Stimulated activated CD8-positive, alpha-beta memory T cell treated with anti-CD3 and anti-CD28 coated beads, Interleukin-15, amount 100 ng/mL, for 48 hours (primary cell): Measurements from ENCODE around the gene IL17RA.

Source experiments
- DNase-seq, 2 donors: peaks; one replicate each; pipeline ENCODE4 v3.0.0-alpha.2; 2020; ENCODE audit warnings: low read depth in 2 of 2

Gene IL17RA

DNA sequence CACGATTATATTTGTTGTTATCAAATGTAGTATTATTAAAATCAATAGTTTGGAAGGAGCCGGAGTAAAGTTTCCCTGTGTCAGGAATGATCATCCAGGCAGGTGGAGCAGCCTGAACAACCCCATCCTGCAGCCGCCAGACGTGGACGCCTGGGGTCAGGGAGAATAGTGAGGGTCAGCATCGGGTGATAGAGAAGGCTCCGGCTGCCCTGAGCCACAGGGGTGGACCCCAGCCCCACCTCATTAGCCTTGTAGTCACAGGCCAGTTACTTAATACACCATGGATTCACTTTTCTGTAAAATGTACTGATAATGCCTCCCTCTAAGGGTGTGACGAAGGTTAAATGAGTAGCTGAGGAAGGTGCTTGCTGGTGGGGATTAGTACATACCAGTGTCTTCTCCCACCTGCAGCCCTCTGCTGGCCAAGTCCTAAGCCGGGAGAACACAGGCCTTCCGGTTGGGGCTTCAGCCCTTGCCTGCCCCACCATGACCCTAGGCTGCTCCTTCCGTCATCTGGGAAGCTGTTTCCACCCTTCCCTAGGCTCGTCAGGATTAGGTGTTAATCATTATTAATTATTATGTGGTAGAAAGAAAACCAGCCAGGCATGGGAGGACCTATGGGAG lies 21.5 kb downstream of the IL17RA start:
- no peak for DNase-seq

DNA sequence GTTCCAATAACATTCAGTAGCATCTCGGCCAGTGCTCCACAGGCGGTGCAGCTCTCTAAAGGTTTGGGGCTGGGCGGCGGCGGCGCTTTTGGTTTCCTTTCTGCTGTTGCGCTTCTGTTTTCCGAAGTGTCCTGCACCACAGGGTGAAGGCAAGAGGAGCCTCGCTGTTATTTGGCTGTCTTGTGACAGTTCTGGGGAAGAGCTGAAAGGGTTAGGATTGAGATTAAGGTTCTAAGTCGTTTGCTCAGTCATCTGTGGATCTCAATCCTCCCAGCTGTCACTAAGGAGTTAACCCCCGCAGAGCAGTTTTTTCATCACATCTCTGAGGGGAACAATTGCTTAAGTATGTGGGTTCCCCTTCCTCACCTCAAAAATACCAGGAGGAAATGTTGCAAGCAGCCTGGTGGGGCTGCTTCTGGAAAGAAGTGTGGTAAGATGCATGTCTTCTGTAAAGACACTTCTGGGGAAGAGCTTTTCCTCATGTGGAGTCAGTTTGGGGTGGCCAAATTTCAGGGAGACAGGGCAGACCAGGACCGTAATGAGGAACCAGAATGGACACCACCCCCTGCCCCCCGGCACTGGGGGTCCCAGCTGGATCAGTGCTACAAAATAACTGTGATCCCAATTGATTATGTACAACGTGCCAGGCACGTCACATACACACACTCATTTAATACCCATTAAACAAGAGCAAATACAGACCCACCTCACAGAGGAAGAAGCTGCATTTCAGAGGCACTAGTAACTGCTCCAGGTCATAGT lies 22.2 kb downstream of the IL17RA start:
- no peak for DNase-seq

DNA sequence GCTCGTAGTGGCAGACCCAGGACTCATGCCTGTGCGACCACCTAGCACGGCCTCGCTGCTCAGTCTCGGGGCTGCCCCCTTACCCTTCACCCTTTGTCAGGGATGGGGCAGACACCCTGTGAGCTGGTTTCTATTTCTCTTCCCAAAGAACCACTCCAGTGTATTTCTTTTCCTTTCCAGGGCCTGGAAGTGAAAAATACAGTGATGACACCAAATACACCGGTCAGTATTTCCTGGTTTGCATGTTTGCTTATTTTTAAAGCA lies 22.7 kb downstream of the IL17RA start:
- DNase-seq, result no peak

DNA sequence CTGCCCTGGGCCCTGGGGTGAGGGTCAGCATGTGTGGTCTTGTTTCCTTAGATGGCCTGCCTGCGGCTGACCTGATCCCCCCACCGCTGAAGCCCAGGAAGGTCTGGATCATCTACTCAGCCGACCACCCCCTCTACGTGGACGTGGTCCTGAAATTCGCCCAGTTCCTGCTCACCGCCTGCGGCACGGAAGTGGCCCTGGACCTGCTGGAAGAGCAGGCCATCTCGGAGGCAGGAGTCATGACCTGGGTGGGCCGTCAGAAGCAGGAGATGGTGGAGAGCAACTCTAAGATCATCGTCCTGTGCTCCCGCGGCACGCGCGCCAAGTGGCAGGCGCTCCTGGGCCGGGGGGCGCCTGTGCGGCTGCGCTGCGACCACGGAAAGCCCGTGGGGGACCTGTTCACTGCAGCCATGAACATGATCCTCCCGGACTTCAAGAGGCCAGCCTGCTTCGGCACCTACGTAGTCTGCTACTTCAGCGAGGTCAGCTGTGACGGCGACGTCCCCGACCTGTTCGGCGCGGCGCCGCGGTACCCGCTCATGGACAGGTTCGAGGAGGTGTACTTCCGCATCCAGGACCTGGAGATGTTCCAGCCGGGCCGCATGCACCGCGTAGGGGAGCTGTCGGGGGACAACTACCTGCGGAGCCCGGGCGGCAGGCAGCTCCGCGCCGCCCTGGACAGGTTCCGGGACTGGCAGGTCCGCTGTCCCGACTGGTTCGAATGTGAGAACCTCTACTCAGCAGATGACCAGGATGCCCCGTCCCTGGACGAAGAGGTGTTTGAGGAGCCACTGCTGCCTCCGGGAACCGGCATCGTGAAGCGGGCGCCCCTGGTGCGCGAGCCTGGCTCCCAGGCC lies 23.7 kb downstream of the IL17RA start:
- DNase-seq, result no peak

DNA sequence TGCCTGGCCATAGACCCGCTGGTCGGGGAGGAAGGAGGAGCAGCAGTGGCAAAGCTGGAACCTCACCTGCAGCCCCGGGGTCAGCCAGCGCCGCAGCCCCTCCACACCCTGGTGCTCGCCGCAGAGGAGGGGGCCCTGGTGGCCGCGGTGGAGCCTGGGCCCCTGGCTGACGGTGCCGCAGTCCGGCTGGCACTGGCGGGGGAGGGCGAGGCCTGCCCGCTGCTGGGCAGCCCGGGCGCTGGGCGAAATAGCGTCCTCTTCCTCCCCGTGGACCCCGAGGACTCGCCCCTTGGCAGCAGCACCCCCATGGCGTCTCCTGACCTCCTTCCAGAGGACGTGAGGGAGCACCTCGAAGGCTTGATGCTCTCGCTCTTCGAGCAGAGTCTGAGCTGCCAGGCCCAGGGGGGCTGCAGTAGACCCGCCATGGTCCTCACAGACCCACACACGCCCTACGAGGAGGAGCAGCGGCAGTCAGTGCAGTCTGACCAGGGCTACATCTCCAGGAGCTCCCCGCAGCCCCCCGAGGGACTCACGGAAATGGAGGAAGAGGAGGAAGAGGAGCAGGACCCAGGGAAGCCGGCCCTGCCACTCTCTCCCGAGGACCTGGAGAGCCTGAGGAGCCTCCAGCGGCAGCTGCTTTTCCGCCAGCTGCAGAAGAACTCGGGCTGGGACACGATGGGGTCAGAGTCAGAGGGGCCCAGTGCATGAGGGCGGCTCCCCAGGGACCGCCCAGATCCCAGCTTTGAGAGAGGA lies 24.5 kb downstream of the IL17RA start:
- no peak for DNase-seq

DNA sequence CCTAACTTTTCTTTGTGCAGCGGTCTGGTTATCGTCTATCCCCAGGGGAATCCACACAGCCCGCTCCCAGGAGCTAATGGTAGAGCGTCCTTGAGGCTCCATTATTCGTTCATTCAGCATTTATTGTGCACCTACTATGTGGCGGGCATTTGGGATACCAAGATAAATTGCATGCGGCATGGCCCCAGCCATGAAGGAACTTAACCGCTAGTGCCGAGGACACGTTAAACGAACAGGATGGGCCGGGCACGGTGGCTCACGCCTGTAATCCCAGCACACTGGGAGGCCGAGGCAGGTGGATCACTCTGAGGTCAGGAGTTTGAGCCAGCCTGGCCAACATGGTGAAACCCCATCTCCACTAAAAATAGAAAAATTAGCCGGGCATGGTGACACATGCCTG lies 25.2 kb downstream of the IL17RA start:
- DNase-seq, result no peak

DNA sequence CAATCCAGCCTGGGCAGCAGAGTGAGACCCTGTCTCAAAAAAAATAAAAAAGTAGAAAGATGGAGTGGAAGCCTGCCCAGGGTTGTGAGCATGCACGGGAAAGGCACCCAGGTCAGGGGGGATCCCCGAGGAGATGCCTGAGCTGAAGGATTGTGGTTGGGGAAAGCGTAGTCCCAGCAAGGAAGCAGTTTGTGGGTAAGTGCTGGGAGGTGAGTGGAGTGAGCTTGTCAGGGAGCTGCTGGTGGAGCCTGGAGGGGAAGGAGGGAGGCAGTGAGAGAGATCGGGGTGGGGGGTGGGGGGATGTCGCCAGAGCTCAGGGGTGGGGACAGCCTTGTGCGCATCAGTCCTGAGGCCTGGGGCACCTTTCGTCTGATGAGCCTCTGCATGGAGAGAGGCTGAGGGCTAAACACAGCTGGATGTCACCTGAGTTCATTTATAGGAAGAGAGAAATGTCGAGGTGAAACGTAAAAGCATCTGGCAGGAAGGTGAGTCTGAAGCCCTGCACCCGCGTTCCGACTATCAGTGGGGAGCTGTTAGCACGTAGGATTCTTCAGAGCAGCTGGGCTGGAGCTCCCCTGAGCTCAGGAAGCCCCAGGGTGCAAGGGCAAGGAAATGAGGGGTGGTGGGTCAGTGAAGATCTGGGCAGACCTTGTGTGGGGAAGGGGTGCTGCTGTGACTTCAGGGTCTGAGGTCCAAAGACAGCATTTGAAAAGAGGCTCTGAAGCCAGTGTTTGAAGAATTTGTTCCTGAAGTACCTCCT lies 26.2 kb downstream of the IL17RA start:
- no peak for DNase-seq

DNA sequence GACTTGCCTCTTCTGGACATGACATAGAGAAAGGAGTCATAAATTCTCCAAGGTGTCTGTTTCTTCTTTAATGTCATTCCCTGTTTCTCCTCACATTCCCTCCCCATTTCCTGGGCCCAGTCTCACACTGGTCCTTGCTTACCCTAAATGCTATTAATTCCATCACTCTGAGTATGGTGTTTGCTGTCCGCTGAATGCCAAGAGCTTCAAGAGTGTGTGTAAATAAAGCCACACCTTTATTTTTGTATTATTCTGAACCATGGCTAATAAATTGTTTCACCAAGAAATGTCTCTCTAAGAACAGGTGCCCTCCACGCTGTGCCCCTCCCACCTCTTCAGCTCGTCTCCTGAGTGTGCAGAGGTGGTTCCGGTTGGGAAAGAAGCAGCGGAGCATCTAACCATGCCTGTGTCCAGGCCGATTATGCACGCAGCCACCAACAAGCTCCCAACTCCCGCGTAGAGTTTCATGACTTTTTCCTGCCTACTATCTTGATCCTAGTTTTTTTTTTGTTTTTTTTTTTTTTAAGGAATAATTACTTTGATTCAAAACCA lies 27.8 kb downstream of the IL17RA start:
- no peak for DNase-seq

DNA sequence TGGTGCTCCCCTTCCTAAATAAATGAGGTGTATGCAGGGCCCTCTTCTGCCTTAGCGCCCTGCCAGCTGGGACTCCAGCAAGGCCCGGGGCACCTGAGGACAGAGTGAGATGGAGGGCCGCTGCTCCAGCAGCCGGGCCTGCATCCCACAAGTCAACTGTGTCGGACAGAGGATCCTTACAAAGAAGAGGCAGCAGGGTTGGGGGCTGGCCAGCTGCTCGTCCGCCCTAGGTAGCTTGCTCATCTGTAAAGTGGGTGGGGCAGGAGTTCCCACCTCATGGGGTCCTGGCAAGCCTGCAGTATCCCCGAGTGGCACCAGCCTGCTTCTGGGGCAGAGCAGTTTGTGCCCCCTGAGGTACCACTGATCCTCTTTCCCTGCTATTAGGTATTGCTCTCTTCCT lies 28.8 kb downstream of the IL17RA start:
- no peak for DNase-seq

DNA sequence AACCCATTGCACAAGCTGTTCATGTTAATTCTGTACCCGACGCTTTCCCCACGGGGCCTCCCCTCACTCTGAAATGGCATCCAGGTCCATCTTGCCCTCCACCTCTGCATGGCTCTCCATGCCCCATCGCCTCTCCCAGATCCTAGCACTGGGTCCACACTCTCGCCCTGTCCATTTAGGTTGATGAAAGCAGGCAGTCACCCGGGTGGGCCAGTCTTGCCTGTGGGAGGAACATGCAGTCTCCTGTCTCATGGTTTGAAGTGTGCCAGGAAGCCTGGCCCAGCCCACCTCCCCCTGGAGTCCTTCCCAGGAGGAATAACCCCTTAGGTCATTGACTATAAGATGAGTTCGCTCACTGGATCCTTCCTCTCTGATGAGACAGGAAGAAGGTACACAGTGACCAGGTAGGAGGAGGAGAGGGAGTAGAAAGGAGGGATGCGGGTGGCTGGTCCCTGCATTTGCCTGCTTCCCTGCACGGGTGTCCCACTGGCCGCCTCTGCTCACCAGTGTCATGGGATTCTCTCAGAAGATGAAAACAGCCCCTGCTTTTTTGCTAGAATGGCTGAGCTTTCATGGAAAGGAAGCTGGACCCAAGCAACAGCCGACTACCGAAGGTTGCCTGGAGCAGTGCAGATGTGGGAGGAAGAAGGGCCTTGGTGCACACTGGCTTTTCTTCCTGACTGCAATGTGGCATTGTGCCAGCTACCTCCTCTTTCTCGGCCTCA lies 29.5 kb downstream of the IL17RA start:
- DNase-seq, result no peak

DNA sequence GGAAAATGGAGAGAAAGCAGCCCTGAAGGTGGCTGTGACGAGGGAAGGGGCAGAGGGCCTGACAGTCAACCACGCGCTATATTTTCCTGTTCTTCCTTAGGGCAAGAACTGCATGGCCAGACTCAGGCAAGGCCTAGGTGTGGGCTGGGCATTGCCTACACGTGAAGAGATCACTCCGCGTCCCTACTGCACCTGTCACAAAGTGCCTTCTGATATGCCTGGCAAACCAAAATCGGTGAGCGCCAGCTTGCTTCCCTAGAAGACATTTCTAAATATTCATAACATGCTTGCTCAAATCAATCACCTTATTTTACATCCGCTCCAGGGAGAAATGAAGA lies 30.1 kb downstream of the IL17RA start:
- no peak for DNase-seq

DNA sequence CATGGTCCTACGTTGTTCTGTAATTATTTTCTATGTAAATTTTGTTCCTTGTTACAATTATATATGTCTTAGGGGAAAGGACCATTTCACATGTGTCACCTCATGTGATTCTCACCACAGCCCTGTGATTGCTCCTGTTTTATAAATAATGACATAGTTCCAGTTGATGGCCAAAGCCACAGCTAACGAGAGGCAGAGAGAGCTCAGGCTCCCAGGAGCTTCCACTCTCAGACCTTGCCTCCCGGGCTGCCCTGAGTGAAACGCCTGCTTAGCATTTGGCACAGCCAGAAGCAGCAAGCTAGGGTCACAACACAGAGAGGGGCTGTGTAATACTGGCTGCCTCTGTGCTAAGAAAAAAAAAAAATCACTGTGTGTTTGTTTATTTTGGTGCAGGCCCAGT lies 30.4 kb downstream of the IL17RA start:
- DNase-seq, result no peak

DNA sequence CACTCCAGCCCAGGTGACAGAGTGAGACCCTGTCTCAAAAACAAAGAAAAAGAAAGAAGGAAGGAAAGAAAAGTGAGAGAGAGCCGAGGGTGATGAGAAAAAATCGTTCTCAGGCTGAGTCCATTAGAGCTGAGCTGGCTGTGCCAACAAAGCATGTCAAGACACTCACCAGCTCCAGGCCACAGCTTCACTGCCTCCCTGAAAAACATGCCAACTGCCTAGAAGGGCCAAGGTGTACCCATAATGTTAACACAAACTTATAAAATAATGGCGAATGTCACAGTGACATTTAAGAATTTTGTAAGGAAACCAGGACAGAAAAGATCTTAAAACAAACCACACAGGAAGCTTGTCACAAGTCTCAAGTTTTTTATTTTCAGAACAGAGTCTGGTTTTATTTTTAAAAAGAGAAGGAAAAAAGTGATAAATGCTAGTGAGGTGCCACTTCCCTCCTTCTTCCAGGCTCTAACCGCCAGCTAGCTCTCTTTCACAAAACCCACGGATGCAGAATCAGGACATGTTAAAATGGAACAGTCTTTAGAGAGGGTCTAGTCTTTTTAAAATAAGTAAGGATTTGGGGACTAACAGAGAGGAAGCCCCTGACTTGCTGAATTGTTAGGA lies 31.3 kb downstream of the IL17RA start:
- no peak for DNase-seq

DNA sequence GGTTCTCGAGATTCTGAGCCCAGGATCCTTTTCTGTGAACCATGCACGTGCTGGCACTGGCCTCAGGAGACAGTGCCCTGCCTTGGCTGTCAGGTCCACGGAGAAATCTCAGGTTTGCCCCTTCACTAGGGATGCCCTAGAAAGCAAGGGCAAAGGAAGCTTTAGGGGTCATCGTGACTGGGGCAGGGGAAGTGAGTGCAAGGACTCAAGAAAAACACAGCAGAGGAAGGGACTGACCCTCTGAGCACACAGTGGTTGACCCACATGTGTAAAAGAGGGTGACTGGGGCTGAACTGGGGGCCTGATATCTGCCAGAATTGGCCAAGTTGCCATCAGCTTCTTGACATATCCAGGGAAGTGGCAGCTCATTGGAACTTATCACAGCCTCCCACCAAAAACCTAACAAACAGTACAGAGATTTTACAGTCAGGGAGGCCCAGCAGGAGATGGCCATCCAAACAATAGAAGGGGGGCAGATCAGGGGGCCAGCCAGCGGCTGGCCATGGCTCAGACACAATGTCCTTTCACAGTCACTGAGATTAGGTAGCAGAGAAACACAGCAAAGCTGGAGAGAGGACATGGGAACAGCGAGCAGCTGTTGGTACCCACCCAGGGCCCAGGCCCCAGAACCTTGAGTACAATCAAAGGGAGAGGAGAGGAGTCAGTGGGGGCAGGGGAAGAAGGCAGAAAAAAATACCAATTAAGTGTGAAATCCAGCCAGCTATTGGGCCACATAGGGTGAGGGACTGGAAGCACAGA lies 32.0 kb downstream of the IL17RA start:
- no peak for DNase-seq

DNA sequence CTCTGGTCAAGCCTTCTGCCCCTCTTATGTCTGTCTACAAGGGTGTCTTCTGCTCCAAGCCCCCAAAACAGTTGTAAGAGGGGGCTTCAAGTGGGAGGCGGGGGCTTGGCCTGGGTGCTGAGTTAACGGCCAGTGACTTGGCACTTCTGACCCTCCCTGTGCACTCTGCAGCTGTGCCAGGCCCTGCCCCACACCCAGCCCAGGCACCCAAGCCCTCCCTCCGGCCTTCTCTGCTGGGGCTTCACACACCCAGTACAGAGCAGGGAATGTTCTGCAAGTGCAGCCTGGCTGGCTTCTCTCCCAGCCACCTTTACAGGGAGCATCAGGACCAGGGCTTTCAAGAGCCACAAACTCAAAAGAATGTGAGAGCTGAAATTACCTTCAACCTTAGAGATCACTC lies 32.6 kb downstream of the IL17RA start:
- no peak for DNase-seq

DNA sequence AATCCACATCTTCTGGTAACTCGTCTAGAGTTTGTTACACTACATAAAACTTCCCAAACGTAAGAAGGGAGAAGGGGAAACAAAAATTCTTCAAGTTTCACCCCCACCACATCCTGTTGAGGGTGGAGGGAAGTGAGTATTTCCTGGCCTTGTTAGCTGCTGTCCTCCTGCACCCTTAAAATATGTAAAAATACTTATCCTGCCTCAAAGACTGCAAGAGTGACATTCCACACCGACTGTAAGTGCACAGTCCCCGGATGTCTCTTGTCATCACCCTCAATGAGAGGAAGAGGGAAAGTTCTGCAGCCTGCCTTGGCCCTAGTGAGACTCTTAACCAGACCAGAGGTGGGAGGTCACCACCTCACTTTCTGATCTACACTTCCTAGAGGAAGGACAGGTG lies 33.1 kb downstream of the IL17RA start:
- DNase-seq, result no peak

DNA sequence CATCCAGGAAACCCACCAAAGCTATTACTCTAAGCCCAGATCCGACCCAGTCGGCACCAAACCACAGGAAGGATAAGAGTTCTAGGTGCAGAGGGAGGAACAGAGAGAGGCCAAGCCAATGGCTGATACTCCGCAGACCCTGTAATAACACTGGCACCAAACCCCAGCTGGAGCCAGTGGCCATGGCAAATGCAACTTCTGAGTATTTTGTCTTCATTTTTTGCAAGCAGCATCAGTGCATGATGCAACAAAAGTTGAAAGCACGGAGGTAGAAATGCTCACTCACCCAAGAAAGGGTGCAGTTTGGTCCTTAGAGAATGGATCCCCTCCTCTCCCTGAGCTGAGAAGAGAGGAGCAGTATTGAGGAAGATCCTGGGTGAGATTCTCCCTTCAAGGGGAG lies 33.5 kb downstream of the IL17RA start:
- DNase-seq, result no peak

DNA sequence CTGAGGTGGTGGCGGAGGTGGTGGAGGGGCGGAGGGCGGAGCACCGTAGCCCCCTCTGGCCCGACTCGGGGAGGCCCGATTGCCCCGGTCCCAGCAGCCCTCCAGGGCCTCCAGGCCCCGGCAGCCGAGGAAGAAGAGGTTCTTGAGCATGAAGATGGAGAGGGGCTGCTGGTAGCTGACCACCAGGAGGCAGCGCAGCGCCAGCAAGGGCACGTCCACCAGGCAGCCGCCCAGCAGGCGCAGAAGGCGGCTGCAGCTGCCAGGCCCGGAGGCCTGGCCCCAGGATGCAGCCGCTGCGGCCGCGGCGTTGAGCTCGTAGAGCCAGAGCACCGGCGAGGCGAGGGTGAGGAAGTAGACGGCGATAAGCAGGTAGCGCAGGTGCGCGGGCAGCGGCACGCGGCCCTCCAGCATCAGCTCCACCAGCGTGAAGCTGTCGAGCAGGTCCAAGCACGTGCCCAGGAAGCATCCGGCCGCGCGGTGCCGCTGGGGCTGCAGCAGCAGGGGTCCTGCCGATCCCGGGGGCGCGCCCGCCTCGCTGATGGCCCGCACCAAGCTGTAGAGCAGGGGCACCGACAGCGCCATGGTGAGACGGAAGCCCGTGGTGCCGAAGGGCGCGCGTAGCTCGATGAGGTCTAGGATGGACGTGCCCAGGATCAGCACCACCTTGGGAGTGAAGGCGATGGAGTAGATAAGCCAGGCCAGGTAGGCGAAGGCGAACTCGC lies 34.8 kb downstream of the IL17RA start:
- no peak for DNase-seq

DNA sequence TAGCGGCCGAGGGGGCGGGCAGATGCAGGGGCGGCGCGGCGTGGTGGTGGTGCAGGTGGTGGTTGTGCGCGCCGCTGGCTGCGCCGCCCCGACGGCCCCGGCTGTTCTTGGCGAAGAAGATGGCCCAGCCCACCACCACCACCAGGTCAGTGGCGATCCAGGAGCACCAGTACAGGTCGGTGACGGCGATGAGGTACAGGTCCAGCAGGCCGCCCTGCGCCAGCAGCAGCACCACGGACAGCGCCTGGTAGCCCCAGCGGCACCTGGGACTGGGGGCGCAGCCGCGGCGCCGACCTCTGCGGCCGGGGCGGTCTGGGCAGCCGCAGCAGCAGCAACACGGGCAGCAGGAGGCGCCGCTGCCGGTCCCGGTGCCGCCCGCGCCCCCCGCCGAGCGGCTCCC lies 35.5 kb downstream of the IL17RA start:
- no peak for DNase-seq
